Activated CD4-positive, alpha-beta T cell treated with anti-CD3 and anti-CD28 coated beads for 24 hours (primary cell): Measurements from ENCODE around the gene MYO15A.

Source experiments
- DNase-seq, 2 donors: peaks; one replicate each; pipeline ENCODE4 v3.0.0-alpha.2; 2020; ENCODE audit warnings: low read depth in 2 of 2

MYO15A gene

DNA sequence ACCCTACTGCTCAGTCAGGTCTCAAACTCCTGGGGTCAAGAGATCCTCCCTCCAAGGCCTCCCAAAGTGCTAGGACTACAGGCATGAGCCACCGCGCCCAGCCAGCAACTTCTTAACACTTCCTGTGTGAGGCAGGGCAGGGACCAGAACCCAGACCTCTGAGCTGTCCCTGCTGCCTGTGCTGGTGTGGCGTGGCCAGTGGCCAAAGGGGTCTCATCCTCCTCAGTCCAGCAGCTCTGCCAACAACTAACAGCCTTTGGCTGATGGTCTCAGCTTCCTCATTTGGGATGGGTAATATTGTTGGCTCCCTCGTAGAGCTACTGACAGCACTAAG, 115.5 kb downstream of the MYO15A start:
- no peak for DNase-seq

DNA sequence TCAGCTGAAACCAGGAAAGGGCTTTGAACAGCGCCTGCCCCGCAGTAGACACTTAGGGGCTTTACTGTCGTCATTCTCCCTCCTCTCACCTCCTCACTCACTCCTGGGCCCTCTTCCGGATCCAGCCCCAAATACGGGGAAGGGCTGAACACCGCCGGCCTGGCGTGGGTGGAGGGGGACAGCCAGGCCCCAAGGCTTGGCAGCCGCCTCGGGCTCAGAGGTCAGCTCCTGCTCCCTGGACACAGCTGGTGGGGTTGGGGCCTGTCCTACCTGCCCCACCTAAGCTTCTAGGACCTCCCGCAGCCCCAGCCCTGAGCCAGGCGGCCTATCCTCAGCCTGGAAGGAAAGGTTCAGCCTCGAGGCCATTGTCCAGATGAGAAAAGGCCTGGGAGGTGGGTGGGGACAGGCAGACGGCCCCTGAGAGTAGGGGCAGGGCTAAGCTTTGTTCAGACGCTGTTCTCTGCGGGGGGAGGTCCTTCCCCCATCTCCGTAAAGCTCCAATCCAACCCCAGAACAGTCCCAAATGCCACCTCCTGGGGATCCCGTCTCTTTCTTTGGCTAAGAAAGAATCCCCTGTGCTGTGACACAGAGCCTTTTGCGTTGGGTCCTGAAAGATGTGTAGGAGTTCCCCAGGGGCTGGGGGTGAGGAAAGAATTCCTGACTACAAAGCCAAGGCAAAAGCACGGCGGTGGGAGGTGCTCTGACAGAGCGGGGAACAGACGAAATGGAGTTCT, 116.0 kb downstream of the MYO15A start:
- DNase-seq: no peak

DNA sequence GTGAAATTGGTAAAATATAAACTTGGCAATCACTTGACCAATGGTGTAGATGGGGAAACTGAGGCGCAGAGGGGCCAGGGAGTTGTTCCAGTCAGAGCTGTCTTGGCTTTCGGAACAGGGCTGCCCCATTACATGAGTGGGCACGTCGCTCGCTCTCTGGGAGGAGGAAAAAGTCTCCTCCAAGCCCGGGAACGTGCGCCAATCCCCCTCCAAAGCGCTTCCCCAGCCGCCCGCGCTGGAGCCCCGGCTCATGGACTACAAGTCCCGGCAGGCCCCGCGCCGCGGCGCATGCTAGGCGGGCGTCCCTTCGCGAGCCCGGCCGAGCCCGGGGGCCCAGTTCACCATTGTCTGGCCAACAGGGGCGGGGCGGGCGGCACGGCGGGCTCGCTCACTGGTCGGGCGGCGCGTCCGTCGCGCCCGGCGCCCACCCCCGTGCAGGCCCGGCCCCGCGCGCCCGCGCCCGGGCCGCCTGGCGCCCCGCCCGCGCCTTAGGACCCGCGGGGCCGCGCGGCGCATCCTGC, 116.6 kb downstream of the MYO15A start, which contains the start of gene LLGL1:
LLGL1 (plus strand) TSS at position 515 of the 521 bp plus-strand sequence. CDS start 48 bp downstream, outside the sequence.
- peak; percentile 93 to 97 for DNase-seq

DNA sequence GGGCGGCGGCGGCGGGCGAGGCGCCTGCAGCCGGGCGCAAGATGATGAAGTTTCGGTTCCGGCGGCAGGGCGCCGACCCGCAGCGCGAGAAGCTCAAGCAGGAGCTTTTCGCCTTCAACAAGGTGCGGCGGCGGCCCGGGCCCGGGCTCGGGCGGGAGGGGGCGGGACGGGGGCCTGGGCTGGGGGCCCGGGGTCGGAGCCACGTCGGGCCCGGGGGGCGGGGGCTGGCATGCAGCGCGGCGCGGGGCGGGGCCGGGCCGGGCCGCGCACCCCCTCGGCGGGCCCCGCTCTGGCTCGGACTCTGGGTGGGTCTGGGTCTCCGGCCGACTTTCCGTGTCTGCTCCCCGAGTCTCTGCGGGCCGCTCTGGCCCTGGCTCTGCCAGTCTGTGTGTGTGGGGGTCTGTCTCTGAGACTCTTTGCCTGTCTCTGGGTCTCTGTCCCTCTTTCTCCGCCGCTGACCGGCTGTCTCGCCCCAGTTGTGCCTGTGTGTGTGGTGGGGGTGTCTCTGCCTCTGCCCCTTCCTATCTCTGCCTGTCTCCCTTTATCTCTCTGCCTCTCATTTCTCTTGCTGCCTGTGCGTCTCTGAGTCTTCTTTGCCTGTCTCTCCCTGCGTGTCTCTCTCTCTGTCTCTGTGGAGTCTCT, 117.2 kb downstream of the MYO15A start:
- no peak for DNase-seq

DNA sequence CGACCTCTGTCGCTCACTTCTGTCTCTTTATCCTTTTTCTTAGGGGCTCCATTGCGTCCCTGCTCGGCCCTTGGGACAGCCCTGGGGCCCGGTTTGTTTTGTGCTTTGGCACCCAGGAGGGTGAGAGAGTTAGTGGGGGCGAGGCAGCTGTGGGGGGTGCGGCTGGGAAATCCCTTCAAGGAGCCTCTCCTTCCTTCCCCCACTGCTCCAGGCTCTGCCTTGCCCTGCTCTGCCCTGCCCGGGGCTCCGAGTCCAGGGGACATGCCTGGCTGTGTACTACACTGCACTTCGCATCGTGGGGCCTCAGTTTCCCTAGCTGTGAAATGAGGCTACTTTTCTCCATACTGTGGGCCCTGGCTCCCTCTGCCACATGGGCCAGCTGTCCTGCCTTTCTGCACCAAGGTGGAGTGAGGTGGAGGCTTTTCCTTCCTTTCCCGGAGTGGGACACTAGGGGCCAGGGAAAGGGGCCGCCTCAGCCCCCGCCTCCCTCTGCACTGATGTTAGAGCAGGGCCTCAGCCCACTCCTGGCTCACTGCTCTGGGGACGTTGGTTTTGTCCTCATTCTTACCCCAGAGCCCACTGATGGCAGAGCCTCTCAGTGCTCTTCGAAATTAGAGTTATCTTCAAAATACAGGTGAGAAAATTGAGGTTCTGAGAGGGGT, 117.9 kb downstream of the MYO15A start:
- no peak for DNase-seq

DNA sequence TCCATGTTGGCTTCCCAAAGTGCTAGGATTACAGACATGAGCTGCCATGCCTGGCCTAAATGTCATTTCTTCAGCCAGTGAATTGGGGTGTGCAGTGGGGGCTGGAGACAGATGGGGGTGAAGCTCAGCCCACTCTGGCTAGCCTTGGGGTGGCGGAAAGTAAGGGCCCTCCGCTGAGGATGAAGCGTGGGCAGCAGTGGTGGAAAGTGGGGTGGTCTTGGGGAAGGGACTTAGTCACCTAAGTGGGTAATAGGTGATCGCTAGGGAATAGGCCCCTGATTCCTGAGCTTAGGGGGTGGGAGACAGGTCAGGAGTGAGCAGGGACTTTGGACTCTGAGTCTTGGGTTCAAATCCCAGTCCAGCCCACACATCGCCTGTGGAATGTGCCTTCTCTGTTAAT, 119.1 kb downstream of the MYO15A start:
- no peak for DNase-seq

DNA sequence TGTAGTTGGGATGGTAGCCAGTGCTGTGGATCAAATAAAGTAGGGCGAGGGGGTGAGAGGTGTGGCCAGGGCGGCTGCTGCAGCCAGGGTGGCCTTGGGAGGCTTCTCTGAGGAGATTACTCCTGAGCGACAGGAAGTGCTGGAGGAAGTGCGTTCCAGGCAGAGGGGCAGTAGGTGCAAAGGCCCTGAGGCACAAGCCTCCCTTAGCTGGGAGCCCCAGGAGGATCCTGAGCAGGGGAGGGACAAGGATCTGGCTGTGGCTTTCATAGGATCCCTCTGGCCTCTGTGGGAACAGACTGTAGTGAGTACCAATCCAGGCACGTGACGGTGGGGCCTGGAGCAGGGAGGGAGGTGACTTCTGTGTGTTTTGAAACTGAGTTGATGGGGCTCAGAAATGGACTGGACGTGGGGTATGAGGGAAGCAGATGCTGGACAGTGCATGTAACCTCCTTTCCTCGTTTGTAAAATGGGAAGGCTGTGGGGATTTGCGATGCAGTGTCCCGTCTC, 119.7 kb downstream of the MYO15A start:
- no peak for DNase-seq

DNA sequence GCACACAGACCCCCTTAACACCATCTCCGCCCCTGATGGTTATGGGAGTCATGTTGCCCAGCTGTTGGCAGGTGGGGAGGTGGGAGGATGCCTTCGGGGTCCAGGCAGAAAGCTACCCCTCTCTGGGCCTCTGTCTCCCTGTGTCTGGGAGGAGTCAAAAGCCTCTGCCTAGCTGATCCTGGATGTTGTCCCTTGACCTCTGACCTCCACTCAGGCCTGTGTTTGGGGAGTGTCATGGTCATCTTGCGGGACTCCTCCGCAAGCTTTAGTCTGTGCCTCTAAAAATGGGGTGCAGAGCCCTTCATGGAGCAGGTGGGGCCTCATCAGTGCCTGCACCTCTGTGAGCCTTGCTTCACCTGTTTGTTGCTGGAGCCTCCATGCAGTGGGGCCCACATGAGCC, 120.7 kb downstream of the MYO15A start:
- no peak for DNase-seq
